Measurements from ENCODE around the gene EGFL8. TPM values are rescaled to one million over a fixed set of nuclear protein-coding genes. Genes with fewer than 3 reads are reported as not detected.

The EGFL8 gene
- total RNA-seq, 1 donor from 2014 or later, result 1.3 TPM

- no peak for DNase-seq (ENCODE audit: low read depth)
Observed at GRCh38 chr6:32167761-32168262, 3.4 kb downstream of the EGFL8 start.

GRCh38 chr6:32168350-32168749, 4.0 kb downstream of the EGFL8 start:
- DNase-seq (ENCODE audit: low read depth), result no peak

GRCh38 chr6:32168807-32169591, 4.6 kb downstream of the EGFL8 start:
- no peak for DNase-seq (ENCODE audit: low read depth)

GRCh38 chr6:32170294-32170693, 5.9 kb downstream of the EGFL8 start:
- no peak for DNase-seq (ENCODE audit: low read depth)

GRCh38 chr6:32171234-32171633, 6.8 kb downstream of the EGFL8 start:
- DNase-seq (ENCODE audit: low read depth), result no peak

GRCh38 chr6:32173051-32173727, 8.8 kb downstream of the EGFL8 start:
- no peak for DNase-seq (ENCODE audit: low read depth)

- no peak for DNase-seq (ENCODE audit: low read depth)
Observed at GRCh38 chr6:32174416-32174815, 10.0 kb downstream of the EGFL8 start.

- no peak for DNase-seq (ENCODE audit: low read depth)
Observed at GRCh38 chr6:32175322-32175710, 10.9 kb downstream of the EGFL8 start.

GRCh38 chr6:32175711-32176475, 11.5 kb downstream of the EGFL8 start, which contains the start of gene AGPAT1:
Gene AGPAT1 (minus strand): TSS chr6:32176084. CDS start chr6:32171496, 4,588 bp downstream.
- DNase-seq (ENCODE audit: low read depth), result peak; percentile 91

- peak; percentile 64 for DNase-seq (ENCODE audit: low read depth)
Observed at GRCh38 chr6:32176476-32177182, 12.2 kb downstream of the EGFL8 start.

GRCh38 chr6:32177183-32177787, 12.9 kb downstream of the EGFL8 start:
- no peak for DNase-seq (ENCODE audit: low read depth)

- peak; percentile 100 for DNase-seq (ENCODE audit: low read depth)
Observed at GRCh38 chr6:32177788-32178546, 13.6 kb downstream of the EGFL8 start, which contains the start of gene RNF5. Gene RNF5 (plus strand): TSS chr6:32178405. CDS start chr6:32178512, 107 bp downstream.

GRCh38 chr6:32178547-32179440, 14.4 kb downstream of the EGFL8 start:
- no peak for DNase-seq (ENCODE audit: low read depth)

- DNase-seq (ENCODE audit: low read depth), result no peak
Observed at GRCh38 chr6:32179766-32180405, 15.5 kb downstream of the EGFL8 start.

- no peak for DNase-seq (ENCODE audit: low read depth)
Observed at GRCh38 chr6:32181148-32181702, 16.8 kb downstream of the EGFL8 start.

GRCh38 chr6:32181915-32182529, 17.6 kb downstream of the EGFL8 start:
- no peak for DNase-seq (ENCODE audit: low read depth)

GRCh38 chr6:32182555-32182981, 18.2 kb downstream of the EGFL8 start:
- no peak for DNase-seq (ENCODE audit: low read depth)

GRCh38 chr6:32183030-32183429, 18.6 kb downstream of the EGFL8 start:
- DNase-seq (ENCODE audit: low read depth), result no peak

Measured in renal cortical epithelial cell (primary cell).